Endothelial cell (in vitro differentiated cells): ENCODE data around the gene SPPL2A. TPM values are rescaled to one million over a fixed set of nuclear protein-coding genes. Genes with fewer than 3 reads are reported as not detected.

Source experiments
- DNase-seq: peaks from one replicate; pipeline ENCODE4 v3.0.0; 2021; ENCODE audit warnings: low spot score
- H3K27ac Mint-ChIP-seq: one replicate; pipeline ENCODE4 v1.8.0; 2021; ENCODE audit warnings: mixed read lengths, inconsistent platforms; ENCODE audit not compliant: unreplicated experiment
- H3K27me3 Mint-ChIP-seq: one replicate; pipeline ENCODE4 v1.8.0; 2021; ENCODE audit warnings: mild to moderate bottlenecking, moderate library complexity, mixed read lengths, inconsistent platforms; ENCODE audit not compliant: unreplicated experiment
- H3K36me3 Mint-ChIP-seq: one replicate; pipeline ENCODE4 v1.8.0; 2021; ENCODE audit warnings: mild to moderate bottlenecking, low read depth, mixed read lengths, inconsistent platforms; ENCODE audit not compliant: unreplicated experiment
- H3K4me1 Mint-ChIP-seq: one replicate; pipeline ENCODE4 v1.8.0; 2021; ENCODE audit warnings: mild to moderate bottlenecking, mixed read lengths, inconsistent platforms; ENCODE audit not compliant: unreplicated experiment
- H3K4me3 Mint-ChIP-seq: one replicate; pipeline ENCODE4 v1.8.0; 2021; ENCODE audit warnings: mild to moderate bottlenecking, mixed read lengths, inconsistent platforms; ENCODE audit not compliant: unreplicated experiment
- H3K9me3 Mint-ChIP-seq: one replicate; pipeline ENCODE4 v1.8.0; 2021; ENCODE audit warnings: mixed read lengths, inconsistent platforms; ENCODE audit not compliant: unreplicated experiment
- CTCF ChIP-seq: fragments of 200-600 bp; sonication (generic); IDR thresholded peaks from one replicate; pipeline ENCODE4 v1.5.0; 2021; ENCODE audit warnings: antibody characterized with exemption; ENCODE audit not compliant: unreplicated experiment
- total RNA-seq: library from RNA; stranded (reverse); fragmentation: NEBNext Ultra II Directional; extraction: Animal tissue kit (Norgen Biotek cat#: 25700); gene quantifications from one replicate; pipeline ENCODE4 v1.2.1, GENCODE V29; 2021; ENCODE audit not compliant: unreplicated experiment

Gene SPPL2A
- total RNA-seq, 1 donor from 2014 or later: 62.2 TPM

GRCh38 chr15:50810128-50810527, 44.6 kb upstream of the SPPL2A start:
- no peak for DNase-seq
- no peaks in the 10 kb centered on the region for H3K9me3 Mint-ChIP-seq
- H3K4me1 Mint-ChIP-seq: no peaks in the 10 kb centered on the region
- peaks cover 2% of the 10 kb centered on the region for H3K27me3 Mint-ChIP-seq
- no peak for TF ChIP-seq CTCF
- no peaks in the 10 kb centered on the region for H3K36me3 Mint-ChIP-seq
- no peak overlapping the region for H3K4me3 Mint-ChIP-seq
- no peak overlapping the region for H3K27ac Mint-ChIP-seq

GRCh38 chr15:50808728-50809127, 43.2 kb upstream of the SPPL2A start:
- TF ChIP-seq CTCF: no peak
- H3K36me3 Mint-ChIP-seq: no peaks in the 10 kb centered on the region
- peaks cover 4% of the 10 kb centered on the region for H3K4me1 Mint-ChIP-seq
- H3K4me3 Mint-ChIP-seq: no peak overlapping the region
- no peak for DNase-seq
- no peaks in the 10 kb centered on the region for H3K9me3 Mint-ChIP-seq
- H3K27ac Mint-ChIP-seq: no peak overlapping the region
- peaks cover 2% of the 10 kb centered on the region for H3K27me3 Mint-ChIP-seq

- Mint-ChIP-seq H3K27ac (no peak overlapping the region), H3K4me1 (peaks cover 6% of the 10 kb centered on the region), H3K4me3 (no peak overlapping the region), H3K9me3 (no peaks in the 10 kb centered on the region), H3K36me3 (no peaks in the 10 kb centered on the region), H3K27me3 (peaks cover 4% of the 10 kb centered on the region)
- DNase-seq: no peak
- no peak for TF ChIP-seq CTCF
Observed at GRCh38 chr15:50803479-50804180, 38.1 kb upstream of the SPPL2A start.

- no peaks in the 10 kb centered on the region for H3K9me3 Mint-ChIP-seq
- no peak overlapping the region for H3K4me3 Mint-ChIP-seq
- peaks cover 1% of the 10 kb centered on the region for H3K27me3 Mint-ChIP-seq
- H3K36me3 Mint-ChIP-seq: no peaks in the 10 kb centered on the region
- TF ChIP-seq CTCF: no peak
- peaks cover 6% of the 10 kb centered on the region for H3K4me1 Mint-ChIP-seq
- DNase-seq: no peak
- H3K27ac Mint-ChIP-seq: no peak overlapping the region
Observed at GRCh38 chr15:50800715-50801114, 35.2 kb upstream of the SPPL2A start.

GRCh38 chr15:50798684-50799083, 33.2 kb upstream of the SPPL2A start:
- H3K4me1 Mint-ChIP-seq: peaks cover 2% of the 10 kb centered on the region
- no peaks in the 10 kb centered on the region for H3K9me3 Mint-ChIP-seq
- H3K4me3 Mint-ChIP-seq: no peak overlapping the region
- H3K27me3 Mint-ChIP-seq: peaks cover 1% of the 10 kb centered on the region
- no peak for TF ChIP-seq CTCF
- no peaks in the 10 kb centered on the region for H3K36me3 Mint-ChIP-seq
- H3K27ac Mint-ChIP-seq: no peak overlapping the region
- DNase-seq: no peak
